ENCODE measurements around the gene EPS15. TPM values are rescaled to one million over a fixed set of nuclear protein-coding genes. Genes with fewer than 3 reads are reported as not detected.

EPS15 gene
- total and polyA plus RNA-seq, 2 of the 13 experiments (the other 11 are each of a cell fraction or from before 2014, with no cell fraction given), result 14.3 to 19.3 TPM

DNA sequence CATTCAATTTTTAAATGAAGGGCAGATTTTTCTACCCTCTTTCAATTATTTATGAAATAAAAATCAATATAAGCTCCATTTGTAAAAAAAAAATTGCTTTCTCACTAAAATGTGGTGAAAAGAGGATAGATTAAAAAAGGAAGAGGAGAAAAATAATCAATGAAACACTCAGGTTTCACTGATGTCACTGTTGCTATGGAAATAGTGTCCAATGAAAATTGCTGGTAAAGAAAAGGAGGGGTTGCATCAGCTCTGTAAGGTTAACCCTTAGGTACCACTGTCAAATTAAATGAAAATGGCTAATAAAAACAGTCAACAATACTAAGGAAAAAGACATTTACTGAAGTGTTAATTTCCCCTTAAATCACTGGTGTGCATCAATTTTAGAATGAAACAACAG is 97.1 kb downstream of the EPS15 start (continued):
- TF ChIP-seq MAZ (IDR thresholded peaks at IDR 0.05; ENCODE audit: borderline replicate concordance, low read depth, low read length) (no peak), MAZ (CRISPR knock-in tag; IDR thresholded peaks at IDR 0.05; ENCODE audit: low read depth) (no peak), NFYB (CRISPR knock-in tag; IDR thresholded peaks at IDR 0.05) (peak; percentile 70), ZNF367 (CRISPR knock-in tag; IDR thresholded peaks at IDR 0.05; ENCODE audit: borderline replicate concordance) (no peak), NFYC (CRISPR knock-in tag; IDR thresholded peaks at IDR 0.05) (peak; percentile 76), HNRNPH1 (optimal IDR thresholded peaks at IDR 0.05; ENCODE audit: low read depth, low read length) (no peak), HOXA9 (CRISPR knock-in tag; IDR thresholded peaks at IDR 0.05; ENCODE audit: borderline replicate concordance) (no peak), ATF1 (CRISPR knock-in tag; IDR thresholded peaks at IDR 0.05) (peak; percentile 75), ZNF761 (CRISPR knock-in tag; conservative IDR thresholded peaks at IDR 0.05) (no peak), KDM3A (CRISPR knock-in tag; IDR thresholded peaks at IDR 0.05; ENCODE audit: low read depth) (no peak), RNF2 (conservative IDR thresholded peaks at IDR 0.05; ENCODE audit: low read depth) (no peak), ZNF558 (CRISPR knock-in tag; IDR thresholded peaks at IDR 0.05; ENCODE audit: borderline replicate concordance) (no peak)
- TF ChIP-seq, protein P1, sequence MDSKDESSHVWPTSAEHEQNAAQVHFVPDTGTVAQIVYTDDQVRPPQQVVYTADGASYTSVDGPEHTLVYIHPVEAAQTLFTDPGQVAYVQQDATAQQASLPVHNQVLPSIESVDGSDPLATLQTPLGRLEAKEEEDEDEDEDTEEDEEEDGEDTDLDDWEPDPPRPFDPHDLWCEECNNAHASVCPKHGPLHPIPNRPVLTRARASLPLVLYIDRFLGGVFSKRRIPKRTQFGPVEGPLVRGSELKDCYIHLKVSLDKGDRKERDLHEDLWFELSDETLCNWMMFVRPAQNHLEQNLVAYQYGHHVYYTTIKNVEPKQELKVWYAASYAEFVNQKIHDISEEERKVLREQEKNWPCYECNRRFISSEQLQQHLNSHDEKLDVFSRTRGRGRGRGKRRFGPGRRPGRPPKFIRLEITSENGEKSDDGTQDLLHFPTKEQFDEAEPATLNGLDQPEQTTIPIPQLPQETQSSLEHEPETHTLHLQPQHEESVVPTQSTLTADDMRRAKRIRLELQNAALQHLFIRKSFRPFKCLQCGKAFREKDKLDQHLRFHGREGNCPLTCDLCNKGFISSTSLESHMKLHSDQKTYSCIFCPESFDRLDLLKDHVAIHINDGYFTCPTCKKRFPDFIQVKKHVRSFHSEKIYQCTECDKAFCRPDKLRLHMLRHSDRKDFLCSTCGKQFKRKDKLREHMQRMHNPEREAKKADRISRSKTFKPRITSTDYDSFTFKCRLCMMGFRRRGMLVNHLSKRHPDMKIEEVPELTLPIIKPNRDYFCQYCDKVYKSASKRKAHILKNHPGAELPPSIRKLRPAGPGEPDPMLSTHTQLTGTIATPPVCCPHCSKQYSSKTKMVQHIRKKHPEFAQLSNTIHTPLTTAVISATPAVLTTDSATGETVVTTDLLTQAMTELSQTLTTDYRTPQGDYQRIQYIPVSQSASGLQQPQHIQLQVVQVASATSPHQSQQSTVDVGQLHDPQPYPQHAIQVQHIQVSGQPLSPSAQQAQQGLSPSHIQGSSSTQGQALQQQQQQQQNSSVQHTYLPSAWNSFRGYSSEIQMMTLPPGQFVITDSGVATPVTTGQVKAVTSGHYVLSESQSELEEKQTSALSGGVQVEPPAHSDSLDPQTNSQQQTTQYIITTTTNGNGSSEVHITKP (CRISPR knock-in tag; IDR thresholded peaks at IDR 0.05; ENCODE audit: low read depth), result no peak
- TF ChIP-seq, protein P2, sequence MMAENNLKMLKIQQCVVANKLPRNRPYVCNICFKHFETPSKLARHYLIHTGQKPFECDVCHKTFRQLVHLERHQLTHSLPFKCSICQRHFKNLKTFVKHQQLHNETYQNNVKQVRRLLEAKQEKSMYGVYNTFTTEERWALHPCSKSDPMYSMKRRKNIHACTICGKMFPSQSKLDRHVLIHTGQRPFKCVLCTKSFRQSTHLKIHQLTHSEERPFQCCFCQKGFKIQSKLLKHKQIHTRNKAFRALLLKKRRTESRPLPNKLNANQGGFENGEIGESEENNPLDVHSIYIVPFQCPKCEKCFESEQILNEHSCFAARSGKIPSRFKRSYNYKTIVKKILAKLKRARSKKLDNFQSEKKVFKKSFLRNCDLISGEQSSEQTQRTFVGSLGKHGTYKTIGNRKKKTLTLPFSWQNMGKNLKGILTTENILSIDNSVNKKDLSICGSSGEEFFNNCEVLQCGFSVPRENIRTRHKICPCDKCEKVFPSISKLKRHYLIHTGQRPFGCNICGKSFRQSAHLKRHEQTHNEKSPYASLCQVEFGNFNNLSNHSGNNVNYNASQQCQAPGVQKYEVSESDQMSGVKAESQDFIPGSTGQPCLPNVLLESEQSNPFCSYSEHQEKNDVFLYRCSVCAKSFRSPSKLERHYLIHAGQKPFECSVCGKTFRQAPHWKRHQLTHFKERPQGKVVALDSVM (CRISPR knock-in tag; IDR thresholded peaks at IDR 0.05), result no peak
- TF ChIP-seq, protein P3, sequence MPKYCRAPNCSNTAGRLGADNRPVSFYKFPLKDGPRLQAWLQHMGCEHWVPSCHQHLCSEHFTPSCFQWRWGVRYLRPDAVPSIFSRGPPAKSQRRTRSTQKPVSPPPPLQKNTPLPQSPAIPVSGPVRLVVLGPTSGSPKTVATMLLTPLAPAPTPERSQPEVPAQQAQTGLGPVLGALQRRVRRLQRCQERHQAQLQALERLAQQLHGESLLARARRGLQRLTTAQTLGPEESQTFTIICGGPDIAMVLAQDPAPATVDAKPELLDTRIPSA (CRISPR knock-in tag; IDR thresholded peaks at IDR 0.05; ENCODE audit: borderline replicate concordance), result no peak
- TF ChIP-seq, protein P4, sequence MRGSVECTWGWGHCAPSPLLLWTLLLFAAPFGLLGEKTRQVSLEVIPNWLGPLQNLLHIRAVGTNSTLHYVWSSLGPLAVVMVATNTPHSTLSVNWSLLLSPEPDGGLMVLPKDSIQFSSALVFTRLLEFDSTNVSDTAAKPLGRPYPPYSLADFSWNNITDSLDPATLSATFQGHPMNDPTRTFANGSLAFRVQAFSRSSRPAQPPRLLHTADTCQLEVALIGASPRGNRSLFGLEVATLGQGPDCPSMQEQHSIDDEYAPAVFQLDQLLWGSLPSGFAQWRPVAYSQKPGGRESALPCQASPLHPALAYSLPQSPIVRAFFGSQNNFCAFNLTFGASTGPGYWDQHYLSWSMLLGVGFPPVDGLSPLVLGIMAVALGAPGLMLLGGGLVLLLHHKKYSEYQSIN (CRISPR knock-in tag; IDR thresholded peaks at IDR 0.05; ENCODE audit: borderline replicate concordance), result no peak
- TF ChIP-seq, protein P5, sequence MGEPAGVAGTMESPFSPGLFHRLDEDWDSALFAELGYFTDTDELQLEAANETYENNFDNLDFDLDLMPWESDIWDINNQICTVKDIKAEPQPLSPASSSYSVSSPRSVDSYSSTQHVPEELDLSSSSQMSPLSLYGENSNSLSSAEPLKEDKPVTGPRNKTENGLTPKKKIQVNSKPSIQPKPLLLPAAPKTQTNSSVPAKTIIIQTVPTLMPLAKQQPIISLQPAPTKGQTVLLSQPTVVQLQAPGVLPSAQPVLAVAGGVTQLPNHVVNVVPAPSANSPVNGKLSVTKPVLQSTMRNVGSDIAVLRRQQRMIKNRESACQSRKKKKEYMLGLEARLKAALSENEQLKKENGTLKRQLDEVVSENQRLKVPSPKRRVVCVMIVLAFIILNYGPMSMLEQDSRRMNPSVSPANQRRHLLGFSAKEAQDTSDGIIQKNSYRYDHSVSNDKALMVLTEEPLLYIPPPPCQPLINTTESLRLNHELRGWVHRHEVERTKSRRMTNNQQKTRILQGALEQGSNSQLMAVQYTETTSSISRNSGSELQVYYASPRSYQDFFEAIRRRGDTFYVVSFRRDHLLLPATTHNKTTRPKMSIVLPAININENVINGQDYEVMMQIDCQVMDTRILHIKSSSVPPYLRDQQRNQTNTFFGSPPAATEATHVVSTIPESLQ (CRISPR knock-in tag; conservative IDR thresholded peaks at IDR 0.05), result no peak
- TF ChIP-seq, protein P6, sequence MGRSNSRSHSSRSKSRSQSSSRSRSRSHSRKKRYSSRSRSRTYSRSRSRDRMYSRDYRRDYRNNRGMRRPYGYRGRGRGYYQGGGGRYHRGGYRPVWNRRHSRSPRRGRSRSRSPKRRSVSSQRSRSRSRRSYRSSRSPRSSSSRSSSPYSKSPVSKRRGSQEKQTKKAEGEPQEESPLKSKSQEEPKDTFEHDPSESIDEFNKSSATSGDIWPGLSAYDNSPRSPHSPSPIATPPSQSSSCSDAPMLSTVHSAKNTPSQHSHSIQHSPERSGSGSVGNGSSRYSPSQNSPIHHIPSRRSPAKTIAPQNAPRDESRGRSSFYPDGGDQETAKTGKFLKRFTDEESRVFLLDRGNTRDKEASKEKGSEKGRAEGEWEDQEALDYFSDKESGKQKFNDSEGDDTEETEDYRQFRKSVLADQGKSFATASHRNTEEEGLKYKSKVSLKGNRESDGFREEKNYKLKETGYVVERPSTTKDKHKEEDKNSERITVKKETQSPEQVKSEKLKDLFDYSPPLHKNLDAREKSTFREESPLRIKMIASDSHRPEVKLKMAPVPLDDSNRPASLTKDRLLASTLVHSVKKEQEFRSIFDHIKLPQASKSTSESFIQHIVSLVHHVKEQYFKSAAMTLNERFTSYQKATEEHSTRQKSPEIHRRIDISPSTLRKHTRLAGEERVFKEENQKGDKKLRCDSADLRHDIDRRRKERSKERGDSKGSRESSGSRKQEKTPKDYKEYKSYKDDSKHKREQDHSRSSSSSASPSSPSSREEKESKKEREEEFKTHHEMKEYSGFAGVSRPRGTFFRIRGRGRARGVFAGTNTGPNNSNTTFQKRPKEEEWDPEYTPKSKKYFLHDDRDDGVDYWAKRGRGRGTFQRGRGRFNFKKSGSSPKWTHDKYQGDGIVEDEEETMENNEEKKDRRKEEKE (IDR thresholded peaks at IDR 0.05), result no peak
